HCT116 (cell line): ENCODE measurements around the gene SYNGR3. TPM values are rescaled to one million over a fixed set of nuclear protein-coding genes. Genes with fewer than 3 reads are reported as not detected.

Source experiments
- ATAC-seq: fragments of 200-7000 bp; cut with Tn5 transposase; 2 replicates; pipeline ENCODE4 v1.9.1; 2020; ENCODE audit warnings: mild to moderate bottlenecking, moderate library complexity
- BruUV-seq: library from RNA; stranded (reverse); fragments of 400-500 nt; replicated peaks from 2 replicates; lab custom pipeline; 2021; lab: Mats Ljungman, UMichigan
- CTCF ChIA-PET: fragments of 300-600 bp; sonication (Branson Sonifier 250); formaldehyde crosslinking; loops from one replicate; lab custom pipeline; 2021; ENCODE audit warnings: antibody characterized with exemption; lab: Charles Lee
- POLR2A ChIA-PET: fragments of 300-600, 350-600 bp; sonication (Branson Sonifier 250); formaldehyde crosslinking; loops from one replicate; lab custom pipeline; 2021; ENCODE audit warnings: antibody characterized with exemption; lab: Charles Lee
- RAD21 ChIA-PET, 2 experiments: fragments of 300-600 bp; sonication (Branson Sonifier 250); formaldehyde crosslinking; loops; one replicate each; lab custom pipeline; 2023; ENCODE audit warnings: low total read pairs in 2 of 2; ENCODE audit not compliant: uncharacterized antibody in 2 of 2, unreplicated experiment in 2 of 2, low non-redundant PET in 1 of 2; lab: Charles Lee
- DNase-seq: peaks from one replicate; pipeline ENCODE4 v3.0.0-alpha.2; 2010; ENCODE audit warnings: low read depth, low spot score
- H2AFZ ChIP-seq: fragments of 200-600 bp; shearing (Covaris generic), sonication (generic); 2 replicates; pipeline ENCODE4 v1.6.1; 2017; ENCODE audit warnings: low read depth, mixed run types, mixed read lengths, antibody characterized with exemption, low read length; ENCODE audit not compliant: poor library complexity, severe bottlenecking
- H3K27ac ChIP-seq: 2 replicates; pipeline ENCODE4 v1.5.1; 2012; ENCODE audit warnings: low read depth, low read length
- H3K27me3 ChIP-seq: fragments of 200-600 bp; sonication (generic); 2 replicates; pipeline ENCODE4 v1.6.1; 2016; ENCODE audit warnings: mixed run types, low read length, mixed read lengths; ENCODE audit not compliant: insufficient read depth
- H3K36me3 ChIP-seq, 2 experiments: fragments of 200-500 bp in 1 of 2; fragments of 200-600 bp in 1 of 2; sonication (Bioruptor generic) in 1 of 2; sonication (generic) in 1 of 2; 2 replicates each; pipeline versions ENCODE4 v1.5.1 to v1.6.1; 2014 to 2016; ENCODE audit warnings: low read length in 2 of 2, inconsistent platforms in 1 of 2, mixed read lengths in 1 of 2, mixed run types in 1 of 2; ENCODE audit not compliant: insufficient read depth in 2 of 2, control insufficient read depth in 1 of 2
- H3K4me1 ChIP-seq, 2 experiments: fragments of 200-600 bp in 1 of 2; sonication (generic) in 1 of 2; 2 replicates each; pipeline versions ENCODE4 v1.5.1 to v1.6.1; 2012 to 2017; ENCODE audit warnings: low read length in 2 of 2, inconsistent platforms in 1 of 2, mild to moderate bottlenecking in 1 of 2, mixed read lengths in 1 of 2, mixed run types in 1 of 2, moderate library complexity in 1 of 2; ENCODE audit not compliant: insufficient read depth in 2 of 2, control insufficient read depth in 1 of 2
- H3K4me2 ChIP-seq: fragments of 200-600 bp; sonication (generic); 2 replicates; pipeline ENCODE4 v1.6.1; 2017; ENCODE audit warnings: mixed run types, low read length, mixed read lengths
- H3K4me3 ChIP-seq, 2 experiments: fragments of 200-600 bp in 1 of 2; sonication (generic) in 1 of 2; replicated peaks in 1 of 2; 2 replicates each; pipeline ENCODE4 v1.5.1; 2011 to 2016; ENCODE audit warnings: low read length in 2 of 2, control low read depth in 1 of 2, low read depth in 1 of 2, mild to moderate bottlenecking in 1 of 2, mixed read lengths in 1 of 2, mixed run types in 1 of 2
- H3K79me2 ChIP-seq: fragments of 200-600 bp; sonication (generic); 2 replicates; pipeline ENCODE4 v1.6.1; 2017; ENCODE audit warnings: mild to moderate bottlenecking, mixed run types, low read length, moderate library complexity, mixed read lengths; ENCODE audit not compliant: insufficient read depth
- H3K9ac ChIP-seq: fragments of 200-600 bp; sonication (generic); 2 replicates; pipeline ENCODE4 v1.6.1; 2016; ENCODE audit warnings: low read length, mixed read lengths
- H3K9me2 ChIP-seq: fragments of 200-600 bp; sonication (generic), shearing (Covaris generic); 2 replicates; pipeline ENCODE4 v1.6.1; 2017; ENCODE audit warnings: mixed run types, mild to moderate bottlenecking, moderate library complexity; ENCODE audit not compliant: insufficient read depth
- H3K9me3 ChIP-seq, 2 experiments: fragments of 200-500 bp in 1 of 2; fragments of 200-600 bp in 1 of 2; sonication (Bioruptor generic) in 1 of 2; sonication (generic) in 1 of 2; 2 replicates each; pipeline ENCODE4 v1.6.1; 2014 to 2017; ENCODE audit warnings: low read length in 2 of 2, mixed read lengths in 2 of 2, inconsistent platforms in 1 of 2, low read depth in 1 of 2, mild to moderate bottlenecking in 1 of 2, mixed run types in 1 of 2, moderate library complexity in 1 of 2; ENCODE audit not compliant: control insufficient read depth in 1 of 2, insufficient read depth in 1 of 2
- H4K20me1 ChIP-seq: fragments of 200-600 bp; sonication (generic), shearing (Covaris generic); 2 replicates; pipeline ENCODE4 v1.6.1; 2017; ENCODE audit warnings: mixed run types, mild to moderate bottlenecking, moderate library complexity; ENCODE audit not compliant: insufficient read depth
- RAD21 ChIP-seq: IDR thresholded peaks from 2 replicates; pipeline ENCODE4 v1.6.1; 2012; ENCODE audit warnings: low read depth, mild to moderate bottlenecking
- intact Hi-C: fragments of 100-400 bp; cut with micrococcal nuclease; formaldehyde crosslinking; loops from 2 replicates; pipeline ENCODE4 v1.10.0; 2022
- total RNA-seq: library from RNA; stranded (reverse); gene quantifications from one replicate; pipeline ENCODE4 v1.2.1, GENCODE V29; 2021; ENCODE audit not compliant: unreplicated experiment
- TF ChIP-seq, protein P1 (sequence below): IDR thresholded peaks from 2 replicates; pipeline ENCODE4 v1.6.1; 2012

The SYNGR3 gene
- total RNA-seq, 1 experiment from 2014 or later, result 11.5 TPM

DNA sequence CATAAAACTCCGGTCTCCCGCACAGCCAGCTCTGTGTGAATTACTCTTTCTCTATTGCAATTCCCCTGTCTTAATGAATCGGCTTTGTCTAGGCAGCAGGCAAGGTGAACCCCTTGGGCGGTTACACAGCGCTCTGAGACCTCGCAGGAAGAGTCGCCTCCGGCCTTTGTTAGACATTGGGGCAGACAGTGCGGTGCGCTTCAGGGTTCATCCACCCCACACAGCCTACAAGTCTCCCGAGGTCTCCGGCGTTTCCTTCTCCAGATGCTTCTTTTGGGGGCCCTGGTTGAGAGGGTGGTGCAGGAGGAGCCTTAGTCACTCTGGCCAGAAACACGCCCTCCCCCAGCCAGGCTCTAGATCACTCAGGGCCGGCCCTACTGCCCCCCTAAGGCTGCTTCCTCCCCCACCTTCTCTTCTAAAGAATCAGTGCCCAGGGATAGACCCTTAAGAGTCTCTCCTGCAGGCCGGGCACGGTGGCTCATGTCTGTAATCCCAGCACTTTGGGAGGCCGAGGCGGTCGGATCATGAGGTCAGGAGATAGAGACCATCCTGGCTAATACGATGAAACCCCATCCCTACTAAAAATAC is 45.1 kb upstream of the SYNGR3 start:
- H3K9ac ChIP-seq, result no peak overlapping the region
- intact Hi-C loops, result no loop called here
- no peaks in the 10 kb centered on the region for H3K79me2 ChIP-seq
- ChIA-PET POLR2A (interaction anchor here (0.9 to 1.5 kb wide), 2 partner anchors 10 to 20 kb away, joined by 3 to 4 read pairs; partner anchors contain the start of gene RPS2), CTCF (interaction anchor here (1.1 kb wide), 1 partner anchor 80 kb away, joined by 3 read pairs; no protein-coding TSS in a partner anchor), RAD21 (no interaction called here)
- H3K4me3 ChIP-seq, result no peak overlapping the region
- H3K4me2 ChIP-seq, result no peak overlapping the region
- ATAC-seq (no peak), DNase-seq (no peak)
- H3K4me1 ChIP-seq, result peaks cover 14 to 26% of the 10 kb centered on the region in 2 experiments
- no peak for TF ChIP-seq RAD21
- H3K27ac ChIP-seq, result no peak overlapping the region
- no peaks in the 10 kb centered on the region for H4K20me1 ChIP-seq
- no peak overlapping the region for H2AFZ ChIP-seq
- H3K27me3 ChIP-seq, result no peaks in the 10 kb centered on the region
- H3K9me2 ChIP-seq, result no peaks in the 10 kb centered on the region
- no TSS peak for BruUV-seq
- H3K9me3 ChIP-seq, result no peaks in the 10 kb centered on the region
- peaks cover 0 to 3% of the 10 kb centered on the region in 2 experiments; a peak in 1 of 4 replicates for H3K36me3 ChIP-seq

DNA sequence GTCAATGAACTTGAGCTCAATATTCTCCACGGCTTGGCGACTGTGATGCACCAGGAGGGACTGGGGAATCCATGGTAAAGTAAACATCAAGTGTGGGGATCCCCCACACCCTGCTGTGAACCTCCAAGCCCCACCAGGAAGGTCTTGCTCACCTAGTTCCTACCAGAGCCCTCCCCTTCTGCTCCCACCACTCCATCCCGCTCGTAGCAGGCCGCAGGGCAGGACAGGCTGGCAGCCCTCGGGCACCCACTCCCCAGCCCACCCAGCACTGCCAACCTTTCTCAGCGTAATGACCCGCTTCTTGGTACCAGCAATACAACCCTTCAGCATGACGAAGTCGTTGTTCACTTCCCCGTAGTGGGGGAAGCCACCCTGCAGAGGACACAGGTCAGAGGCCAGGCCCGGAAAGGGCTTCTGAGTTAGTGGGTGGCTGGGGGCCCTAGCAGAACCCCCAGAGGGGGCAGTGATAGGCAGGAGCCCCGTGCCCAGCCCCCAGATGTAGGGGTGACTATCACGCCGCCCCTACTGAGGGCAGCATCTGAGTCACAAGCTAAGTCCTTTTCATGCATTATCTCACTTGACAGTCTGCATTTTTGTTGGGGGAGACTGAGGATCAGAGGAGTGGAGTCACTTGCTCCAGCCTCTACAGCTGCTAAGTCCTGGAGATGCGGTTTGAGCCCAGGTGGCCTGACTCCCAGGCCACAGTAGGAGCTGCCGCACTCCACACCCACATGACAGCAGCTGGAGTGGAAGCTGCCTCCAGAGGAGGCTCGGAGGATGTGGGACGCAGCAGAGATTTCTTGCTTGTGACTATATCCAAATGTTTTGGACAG is 44.0 kb upstream of the SYNGR3 start:
- no peak overlapping the region for H3K9ac ChIP-seq
- no peak overlapping the region for H3K4me2 ChIP-seq
- no peak overlapping the region for H3K27ac ChIP-seq
- no peak for DNase-seq
- ChIA-PET RAD21 (no interaction called here), CTCF (no interaction called here), POLR2A (interaction anchor here (0.9 to 2.4 kb wide), 2 partner anchors 19 kb away, joined by 3 to 7 read pairs; partner anchors contain the start of gene RPS2)
- H3K9me2 ChIP-seq, result no peaks in the 10 kb centered on the region
- H3K27me3 ChIP-seq, result no peaks in the 10 kb centered on the region
- BruUV-seq, result no TSS peak
- H3K36me3 ChIP-seq, result no peaks in the 10 kb centered on the region
- H4K20me1 ChIP-seq, result no peaks in the 10 kb centered on the region
- H2AFZ ChIP-seq, result no peak overlapping the region
- H3K4me1 ChIP-seq, result peaks cover 14 to 26% of the 10 kb centered on the region in 2 experiments
- H3K9me3 ChIP-seq, result no peaks in the 10 kb centered on the region
- H3K79me2 ChIP-seq, result no peaks in the 10 kb centered on the region
- ATAC-seq, result no peak
- TF ChIP-seq, protein P1, sequence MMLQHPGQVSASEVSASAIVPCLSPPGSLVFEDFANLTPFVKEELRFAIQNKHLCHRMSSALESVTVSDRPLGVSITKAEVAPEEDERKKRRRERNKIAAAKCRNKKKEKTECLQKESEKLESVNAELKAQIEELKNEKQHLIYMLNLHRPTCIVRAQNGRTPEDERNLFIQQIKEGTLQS, result no peak
- intact Hi-C loops, result no loop called here
- no peak overlapping the region for H3K4me3 ChIP-seq
